Measurements from ENCODE around the gene NRAS. TPM values are rescaled to one million over a fixed set of nuclear protein-coding genes. Genes with fewer than 3 reads are reported as not detected.
"Not testable (repeated sequence)": the region's sequence is repeated elsewhere in the genome, so short reads cannot be mapped to it uniquely, and the experiment has no call there.

The NRAS gene
- polyA plus RNA-seq (2013, experiment 1 of 4) = 103 TPM
- polyA plus RNA-seq (2013, experiment 2 of 4) = 113 TPM
- polyA plus RNA-seq (2013, experiment 3 of 4) = 83.4 TPM
- 88.4 TPM for polyA plus RNA-seq (2013, experiment 4 of 4)

DNA sequence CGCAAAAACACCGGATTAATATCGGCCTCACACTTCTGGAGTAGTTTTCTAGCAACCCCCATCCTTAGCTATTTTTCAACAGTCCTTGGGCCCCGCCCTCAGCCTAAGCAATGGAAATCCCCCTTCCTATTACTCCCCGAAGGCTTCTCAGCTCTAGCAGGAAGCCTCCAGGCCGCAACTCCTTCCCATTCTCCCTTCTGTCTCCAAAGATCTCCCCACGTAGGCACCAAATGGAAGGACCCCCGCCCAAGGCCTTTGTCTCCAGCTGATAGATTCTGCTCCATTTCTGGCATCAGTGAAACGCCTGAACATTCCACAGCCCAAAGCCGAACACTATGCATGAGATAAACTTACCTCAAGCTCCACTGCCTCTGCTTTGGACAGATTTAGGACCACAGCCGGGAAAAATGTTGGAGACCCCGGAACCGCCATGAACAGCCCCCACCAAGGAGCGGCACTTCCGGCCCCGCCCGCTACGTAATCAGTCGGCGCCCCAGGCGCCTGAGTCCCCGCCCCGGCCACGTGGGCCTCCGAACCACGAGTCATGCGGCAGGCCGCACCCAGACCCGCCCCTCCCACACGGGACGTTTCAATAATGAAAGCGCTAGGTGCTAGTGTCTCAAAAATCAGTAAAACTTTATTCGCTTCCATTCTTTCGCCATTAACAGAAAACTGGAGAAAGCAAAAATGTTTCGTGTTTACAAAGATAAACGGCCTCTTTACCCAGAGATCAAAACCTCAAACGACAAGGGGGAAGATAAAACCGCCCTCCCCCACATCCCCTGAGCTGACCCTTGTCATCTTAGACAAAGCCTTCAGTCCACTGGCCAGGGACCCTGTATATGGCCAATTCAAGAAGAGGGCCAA is at the start of gene NRAS:
NRAS (minus strand) TSS at position 468 of the 867 bp plus-strand sequence. CDS start 611 bp downstream, outside the sequence.
- H3K36me3 ChIP-seq (ENCODE audit: control insufficient read depth, insufficient read depth, low read length) = peaks cover 37% of the 10 kb centered on the region
- WGBS, 2 experiments = 1% methylated on average over 38 of the region's 38 CpGs
- peaks cover 7% of the 10 kb centered on the region for H3K4me1 ChIP-seq (ENCODE audit: control insufficient read depth, insufficient read depth, low read length)
- H3K4me3 ChIP-seq (ENCODE audit: insufficient read depth, low read depth, low read length) = peak within 1 kb of the TSS; percentile 95
- no peaks in the 10 kb centered on the region for H3K9me3 ChIP-seq (ENCODE audit: control insufficient read depth, low read length)
- H3K27ac ChIP-seq (ENCODE audit: insufficient read depth, low read depth, low read length, poor library complexity, severe bottlenecking) = peak within 1 kb of the TSS; percentile 84
- no peaks in the 10 kb centered on the region for H3K27me3 ChIP-seq (ENCODE audit: control insufficient read depth, insufficient read depth, low read length, poor library complexity, severe bottlenecking)

- Histone ChIP-seq H3K4me3 (ENCODE audit: insufficient read depth, low read depth, low read length) (no peak overlapping the region), H3K27me3 (ENCODE audit: control insufficient read depth, insufficient read depth, low read length, poor library complexity, severe bottlenecking) (no peaks in the 10 kb centered on the region), H3K36me3 (ENCODE audit: control insufficient read depth, insufficient read depth, low read length) (no peaks in the 10 kb centered on the region), H3K4me1 (ENCODE audit: control insufficient read depth, insufficient read depth, low read length) (no peaks in the 10 kb centered on the region), H3K27ac (ENCODE audit: insufficient read depth, low read depth, low read length, poor library complexity, severe bottlenecking) (no peak overlapping the region), H3K9me3 (ENCODE audit: control insufficient read depth, low read length) (no peaks in the 10 kb centered on the region)
- WGBS, 2 experiments = 87 to 88% methylated on average over 4 of the region's 4 CpGs
Observed at GRCh38 chr1:114764689-114765088, 48.1 kb upstream of the NRAS start.

DNA sequence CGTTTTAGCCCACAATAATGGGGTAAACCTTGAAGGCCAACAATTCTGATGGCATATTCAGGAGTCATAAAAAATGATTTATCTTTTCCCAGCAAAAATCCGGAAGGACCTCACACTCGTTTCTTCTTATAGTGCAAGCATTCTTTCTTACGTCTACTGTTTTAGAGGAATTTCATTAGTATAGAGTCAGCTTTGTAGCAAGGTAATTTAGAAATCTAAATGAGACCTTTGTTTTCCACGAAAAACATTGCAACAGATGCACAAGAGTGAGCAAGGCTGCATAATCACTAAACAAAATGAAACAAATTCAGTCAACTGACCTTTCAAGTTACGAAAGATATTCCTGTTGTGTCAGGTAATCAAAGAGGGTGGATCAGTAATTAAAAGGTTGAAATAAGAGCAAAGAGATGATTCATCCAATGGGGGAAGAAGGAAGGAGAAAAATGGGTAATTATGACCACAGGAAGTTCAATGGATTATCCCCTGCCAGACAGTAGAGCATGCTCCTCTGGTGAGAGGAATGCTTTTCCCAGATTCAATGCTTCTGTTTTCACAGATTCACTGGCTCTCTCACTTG is 41.8 kb upstream of the NRAS start:
- peak overlapping the region; percentile 99 for H3K4me3 ChIP-seq (ENCODE audit: insufficient read depth, low read depth, low read length)
- no peaks in the 10 kb centered on the region for H3K36me3 ChIP-seq (ENCODE audit: control insufficient read depth, insufficient read depth, low read length)
- no peaks in the 10 kb centered on the region for H3K27me3 ChIP-seq (ENCODE audit: control insufficient read depth, insufficient read depth, low read length, poor library complexity, severe bottlenecking)
- H3K27ac ChIP-seq (ENCODE audit: insufficient read depth, low read depth, low read length, poor library complexity, severe bottlenecking) = peak overlapping the region; percentile 21
- 64 to 72% methylated on average over 6 of the region's 6 CpGs for WGBS, 2 experiments
- H3K9me3 ChIP-seq (ENCODE audit: control insufficient read depth, low read length) = no peaks in the 10 kb centered on the region
- H3K4me1 ChIP-seq (ENCODE audit: control insufficient read depth, insufficient read depth, low read length) = peaks cover 17% of the 10 kb centered on the region

- Histone ChIP-seq H3K9me3 (ENCODE audit: control insufficient read depth, low read length) (no peaks in the 10 kb centered on the region), H3K4me1 (ENCODE audit: control insufficient read depth, insufficient read depth, low read length) (peaks cover 17% of the 10 kb centered on the region), H3K27ac (ENCODE audit: insufficient read depth, low read depth, low read length, poor library complexity, severe bottlenecking) (peak within 1 kb of the TSS; percentile 99), H3K4me3 (ENCODE audit: insufficient read depth, low read depth, low read length) (peak within 1 kb of the TSS; percentile 99), H3K27me3 (ENCODE audit: control insufficient read depth, insufficient read depth, low read length, poor library complexity, severe bottlenecking) (no peaks in the 10 kb centered on the region), H3K36me3 (ENCODE audit: control insufficient read depth, insufficient read depth, low read length) (no peaks in the 10 kb centered on the region)
- 0% methylated on average over 50 of the region's 50 CpGs for WGBS, 2 experiments
Observed at GRCh38 chr1:114757455-114758255, 41.1 kb upstream of the NRAS start, which contains the start of gene CSDE1. Gene CSDE1, minus strand, starts transcription at chr1:114757984. Its CDS starts 18,094 bp downstream, at chr1:114739890.

GRCh38 chr1:114756949-114757454 is 40.4 kb upstream of the NRAS start:
- 1% methylated on average over 17 of the region's 17 CpGs for WGBS, 2 experiments
- H3K36me3 ChIP-seq (ENCODE audit: control insufficient read depth, insufficient read depth, low read length) = no peaks in the 10 kb centered on the region
- no peaks in the 10 kb centered on the region for H3K27me3 ChIP-seq (ENCODE audit: control insufficient read depth, insufficient read depth, low read length, poor library complexity, severe bottlenecking)
- no peaks in the 10 kb centered on the region for H3K9me3 ChIP-seq (ENCODE audit: control insufficient read depth, low read length)
- H3K4me1 ChIP-seq (ENCODE audit: control insufficient read depth, insufficient read depth, low read length) = peaks cover 17% of the 10 kb centered on the region
- peak overlapping the region; percentile 99 for H3K4me3 ChIP-seq (ENCODE audit: insufficient read depth, low read depth, low read length)
- peak overlapping the region; percentile 99 for H3K27ac ChIP-seq (ENCODE audit: insufficient read depth, low read depth, low read length, poor library complexity, severe bottlenecking)

DNA sequence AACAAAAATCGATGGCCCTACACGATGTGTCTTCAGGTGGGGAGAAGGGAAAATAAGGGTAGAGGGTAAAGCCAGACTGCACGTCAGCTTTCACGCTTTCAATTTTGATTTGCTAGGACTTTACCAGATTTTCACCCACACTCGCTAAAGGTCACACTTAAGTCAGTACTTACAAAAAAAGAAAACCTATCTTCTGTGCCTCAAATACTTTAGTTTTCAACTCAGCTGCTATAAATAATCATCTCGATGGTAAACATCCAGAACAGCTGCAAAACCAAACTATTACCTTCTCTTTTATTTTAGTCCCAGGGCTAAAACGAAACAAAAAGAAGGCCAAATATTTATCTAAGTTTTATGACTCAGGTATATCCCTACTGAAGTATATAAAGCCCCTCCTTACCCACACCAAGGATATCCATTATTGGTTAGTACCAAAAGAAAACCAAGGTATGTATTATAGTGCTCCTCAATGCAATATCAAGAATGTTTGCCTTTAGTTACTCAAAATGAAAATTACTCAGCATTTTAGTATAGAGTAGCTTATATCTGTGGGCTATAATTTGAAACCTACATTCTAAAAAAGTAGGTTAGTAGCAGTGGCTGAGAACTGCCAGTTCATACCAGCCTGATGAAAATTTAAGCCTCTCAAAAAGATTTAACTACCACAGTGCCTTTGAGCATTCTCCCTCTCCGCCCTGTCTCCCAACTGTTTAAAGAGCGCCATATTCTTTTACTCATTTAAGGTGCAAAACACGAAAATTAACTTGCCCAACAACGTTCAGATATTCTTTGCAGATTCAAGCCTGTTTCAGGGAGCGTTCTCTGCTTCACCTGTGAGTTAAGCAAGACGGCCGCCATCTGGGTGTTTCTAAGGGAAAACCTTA is 39.7 kb upstream of the NRAS start:
- peak overlapping the region; percentile 99 for H3K27ac ChIP-seq (ENCODE audit: insufficient read depth, low read depth, low read length, poor library complexity, severe bottlenecking)
- no peaks in the 10 kb centered on the region for H3K27me3 ChIP-seq (ENCODE audit: control insufficient read depth, insufficient read depth, low read length, poor library complexity, severe bottlenecking)
- H3K36me3 ChIP-seq (ENCODE audit: control insufficient read depth, insufficient read depth, low read length) = no peaks in the 10 kb centered on the region
- H3K9me3 ChIP-seq (ENCODE audit: control insufficient read depth, low read length) = no peaks in the 10 kb centered on the region
- WGBS, 2 experiments = 45 to 49% methylated on average over 14 of the region's 14 CpGs
- peak overlapping the region; percentile 99 for H3K4me3 ChIP-seq (ENCODE audit: insufficient read depth, low read depth, low read length)
- H3K4me1 ChIP-seq (ENCODE audit: control insufficient read depth, insufficient read depth, low read length) = peaks cover 17% of the 10 kb centered on the region

GRCh38 chr1:114755006-114755931 is 38.7 kb upstream of the NRAS start:
- H3K4me3 ChIP-seq (ENCODE audit: insufficient read depth, low read depth, low read length) = peak overlapping the region; percentile 99
- WGBS, 2 experiments = 88 to 89% methylated on average over 7 of the region's 7 CpGs
- no peaks in the 10 kb centered on the region for H3K36me3 ChIP-seq (ENCODE audit: control insufficient read depth, insufficient read depth, low read length)
- no peaks in the 10 kb centered on the region for H3K27me3 ChIP-seq (ENCODE audit: control insufficient read depth, insufficient read depth, low read length, poor library complexity, severe bottlenecking)
- no peaks in the 10 kb centered on the region for H3K9me3 ChIP-seq (ENCODE audit: control insufficient read depth, low read length)
- peaks cover 17% of the 10 kb centered on the region for H3K4me1 ChIP-seq (ENCODE audit: control insufficient read depth, insufficient read depth, low read length)
- no peak overlapping the region for H3K27ac ChIP-seq (ENCODE audit: insufficient read depth, low read depth, low read length, poor library complexity, severe bottlenecking)

DNA sequence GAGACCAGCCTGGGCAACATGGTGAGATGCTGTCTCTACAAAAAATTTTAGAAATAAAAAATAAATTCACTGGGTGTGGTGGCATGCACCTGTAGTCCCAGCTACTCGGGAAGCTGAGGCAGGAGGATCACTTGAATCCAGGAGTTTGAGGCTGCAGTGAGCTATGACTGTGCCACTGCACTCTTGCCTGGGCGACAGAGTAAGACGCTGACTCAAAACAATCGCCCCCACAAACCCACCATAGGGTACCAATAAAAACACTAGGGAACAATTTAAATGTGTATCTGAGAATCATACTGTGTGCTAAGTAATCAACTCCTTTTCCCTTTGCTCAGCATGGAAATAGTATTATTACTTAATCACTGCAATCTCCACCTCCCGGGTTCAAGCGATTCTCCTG is 37.1 kb upstream of the NRAS start:
- not testable (repeated sequence) for H3K27me3 ChIP-seq (ENCODE audit: control insufficient read depth, insufficient read depth, low read length, poor library complexity, severe bottlenecking); H3K36me3 ChIP-seq (ENCODE audit: control insufficient read depth, insufficient read depth, low read length); H3K27ac ChIP-seq (ENCODE audit: insufficient read depth, low read depth, low read length, poor library complexity, severe bottlenecking); H3K9me3 ChIP-seq (ENCODE audit: control insufficient read depth, low read length); H3K4me3 ChIP-seq (ENCODE audit: insufficient read depth, low read depth, low read length)
- peaks cover 17% of the 10 kb centered on the region for H3K4me1 ChIP-seq (ENCODE audit: control insufficient read depth, insufficient read depth, low read length)
- 88 to 90% methylated on average over 5 to 6 of the region's 6 CpGs for WGBS, 2 experiments
